GM21717 (cell line): ENCODE results near the gene BMERB1.
"Not testable (repeated sequence)": the region's sequence is repeated elsewhere in the genome, so short reads cannot be mapped to it uniquely, and the experiment has no call there.

ENCODE experiments used
- ATAC-seq: cut with Tn5 transposase; IDR thresholded peaks from one replicate; pipeline ENCODE4 v1.9.1; 2021; ENCODE audit warnings: mild to moderate bottlenecking, moderate library complexity; ENCODE audit not compliant: unreplicated experiment

The BMERB1 gene

GRCh38 chr16:15434425-15435215 lies at the start of gene BMERB1:
Gene BMERB1, plus strand, starts transcription at chr16:15434588. Its CDS starts 66 bp downstream, at chr16:15434654.
- no peak for ATAC-seq

- not testable (repeated sequence) for ATAC-seq
Measured at GRCh38 chr16:15388060-15388459, 46.3 kb upstream of the BMERB1 start.

GRCh38 chr16:15389916-15390315 lies 44.5 kb upstream of the BMERB1 start:
- not testable (repeated sequence) for ATAC-seq

- not testable (repeated sequence) for ATAC-seq
Measured at GRCh38 chr16:15393025-15393424, 41.4 kb upstream of the BMERB1 start.

- not testable (repeated sequence) for ATAC-seq
Measured at GRCh38 chr16:15395631-15396508, 38.5 kb upstream of the BMERB1 start, which contains the start of gene MPV17L. Gene MPV17L, plus strand, starts transcription at chr16:15395754. Its CDS starts 144 bp downstream, at chr16:15395898.

- ATAC-seq, result not testable (repeated sequence)
Measured at GRCh38 chr16:15396509-15396829, 37.9 kb upstream of the BMERB1 start.

GRCh38 chr16:15396948-15397594 lies 37.3 kb upstream of the BMERB1 start:
- no peak for ATAC-seq

- no peak for ATAC-seq
Measured at GRCh38 chr16:15398618-15399316, 35.6 kb upstream of the BMERB1 start.

GRCh38 chr16:15399317-15399716 lies 35.1 kb upstream of the BMERB1 start:
- no peak for ATAC-seq

- ATAC-seq, result not testable (repeated sequence)
Measured at GRCh38 chr16:15400314-15400713, 34.1 kb upstream of the BMERB1 start.

GRCh38 chr16:15401972-15402371 lies 32.4 kb upstream of the BMERB1 start:
- ATAC-seq, result no peak

GRCh38 chr16:15403392-15403995 lies 30.9 kb upstream of the BMERB1 start:
- no peak for ATAC-seq

- ATAC-seq, result not testable (repeated sequence)
Measured at GRCh38 chr16:15404091-15404490, 30.3 kb upstream of the BMERB1 start.

- no peak for ATAC-seq
Measured at GRCh38 chr16:15404792-15405191, 29.6 kb upstream of the BMERB1 start.

- not testable (repeated sequence) for ATAC-seq
Measured at GRCh38 chr16:15407756-15408155, 26.6 kb upstream of the BMERB1 start.

- ATAC-seq, result not testable (repeated sequence)
Measured at GRCh38 chr16:15409476-15409875, 24.9 kb upstream of the BMERB1 start.

- no peak for ATAC-seq
Measured at GRCh38 chr16:15415511-15415985, 18.8 kb upstream of the BMERB1 start.

GRCh38 chr16:15417197-15417596 lies 17.2 kb upstream of the BMERB1 start:
- ATAC-seq, result no peak

- ATAC-seq, result no peak
Measured at GRCh38 chr16:15418206-15418605, 16.2 kb upstream of the BMERB1 start.

GRCh38 chr16:15421696-15422095 lies 12.7 kb upstream of the BMERB1 start:
- not testable (repeated sequence) for ATAC-seq
